K562 (cell line): ENCODE measurements around the gene C12orf42. TPM values are rescaled to one million over a fixed set of nuclear protein-coding genes. Genes with fewer than 3 reads are reported as not detected.

Source experiments
- ATAC-seq: fragments of 200-7000 bp; cut with Tn5 transposase; 3 replicates; pipeline ENCODE4 v1.9.1; 2020; ENCODE audit warnings: moderate library complexity
- BruUV-seq: library from RNA; stranded (reverse); fragments of 400-500 nt; replicated peaks from 2 replicates; lab custom pipeline; 2021; lab: Mats Ljungman, UMichigan
- CTCF ChIA-PET: fragments of 300-600 bp; formaldehyde crosslinking; extraction: SDS; loops from one replicate; lab custom pipeline; 2021; ENCODE audit warnings: low intra/inter-chr PET ratio; lab: Yijun Ruan, JAX
- POLR2A ChIA-PET: fragments of 300-600, 350-650 bp; sonication (Branson Sonifier 250); formaldehyde crosslinking; extraction: SDS; loops from one replicate; lab custom pipeline; 2021; ENCODE audit warnings: antibody characterized with exemption, inconsistent platforms; lab: Yijun Ruan, JAX
- DNase-seq, 4 experiments: peaks; one replicate each; pipeline versions ENCODE4 v3.0.0 to v3.0.0-alpha.2; 2011 to 2018; ENCODE audit warnings: low spot score in 3 of 4, mixed read lengths in 3 of 4; ENCODE audit errors: extremely low read depth in 1 of 4
- FAIRE-seq: peaks from 2 replicates; lab custom pipeline; 2011; peaks lifted over from hg19 to GRCh38; lab: Jason Lieb, UNC
- H2AFZ ChIP-seq: 2 replicates; pipeline ENCODE4 v1.6.0; 2011; ENCODE audit warnings: low read depth, low read length, control low read depth, inconsistent platforms
- H3K27ac ChIP-seq: fragments of 200-600 bp; 3 replicates; pipeline ENCODE4 v1.8.0; 2011; ENCODE audit warnings: low read depth, mild to moderate bottlenecking, control low read depth, inconsistent platforms, low read length, moderate library complexity, mixed read lengths; ENCODE audit errors: extremely low read depth
- H3K27me3 ChIP-seq, 2 experiments: fragments of 300-600 bp in 1 of 2; 2 replicates in 1 of 2; 3 replicates in 1 of 2; pipeline versions ENCODE4 v1.6.0 to v1.8.0; 2011; ENCODE audit warnings: inconsistent platforms in 2 of 2, low read length in 2 of 2, mild to moderate bottlenecking in 1 of 2, mixed read lengths in 1 of 2, moderate library complexity in 1 of 2; ENCODE audit not compliant: control insufficient read depth in 2 of 2, insufficient read depth in 2 of 2
- H3K36me3 ChIP-seq: fragments of 300-600 bp; 3 replicates; pipeline ENCODE4 v1.8.0; 2011; ENCODE audit warnings: mild to moderate bottlenecking, low read length, inconsistent platforms; ENCODE audit not compliant: control insufficient read depth, insufficient read depth
- H3K4me1 ChIP-seq, 2 experiments: fragments of 200-600 bp in 1 of 2; replicated peaks in 1 of 2; 2 replicates in 1 of 2; 3 replicates in 1 of 2; pipeline versions ENCODE4 v1.5.1 to v1.8.0; 2011; ENCODE audit warnings: inconsistent platforms in 2 of 2, low read length in 2 of 2, mild to moderate bottlenecking in 1 of 2, mixed read lengths in 1 of 2, moderate library complexity in 1 of 2; ENCODE audit not compliant: control insufficient read depth in 2 of 2, insufficient read depth in 2 of 2
- H3K4me2 ChIP-seq: 2 replicates; pipeline ENCODE4 v1.6.1; 2011; ENCODE audit warnings: low read length, control low read depth, inconsistent platforms, mixed read lengths; ENCODE audit not compliant: insufficient read depth
- H3K4me3 ChIP-seq: fragments of 200-600 bp; sonication (generic), shearing (Covaris generic); 2 replicates; pipeline ENCODE4 v1.5.1; 2016; ENCODE audit warnings: control low read depth, inconsistent platforms
- H3K79me2 ChIP-seq: fragments of 200-600 bp; 3 replicates; pipeline ENCODE4 v1.8.0; 2011; ENCODE audit warnings: low read length, inconsistent platforms; ENCODE audit not compliant: control insufficient read depth, insufficient read depth
- H3K9ac ChIP-seq, 2 experiments: 2 replicates each; pipeline versions ENCODE4 v1.6.0 to v1.6.1; 2011; ENCODE audit warnings: low read depth in 2 of 2, low read length in 2 of 2, control low read depth in 1 of 2, inconsistent platforms in 1 of 2, mild to moderate bottlenecking in 1 of 2, mixed read lengths in 1 of 2; ENCODE audit not compliant: insufficient read depth in 1 of 2
- H3K9me1 ChIP-seq: one replicate; pipeline ENCODE4 v1.6.0; 2011; ENCODE audit warnings: inconsistent platforms, mild to moderate bottlenecking, low read length, moderate library complexity; ENCODE audit not compliant: control insufficient read depth, insufficient read depth
- H3K9me3 ChIP-seq: replicated peaks from 2 replicates; pipeline ENCODE4 v1.5.1; 2011; ENCODE audit warnings: low read depth, low read length, inconsistent platforms; ENCODE audit not compliant: control insufficient read depth, insufficient read depth
- H4K20me1 ChIP-seq: replicated peaks from 2 replicates; pipeline ENCODE4 v1.6.1; 2011; ENCODE audit warnings: low read length, inconsistent platforms, mixed read lengths; ENCODE audit not compliant: control insufficient read depth, insufficient read depth
- DIDO1 ChIP-seq: fragments of 450-650 bp; IDR thresholded peaks from 2 replicates; pipeline ENCODE4 v1.6.1; 2016; ENCODE audit warnings: low read depth, missing biosample characterization, missing genetic modification characterization
- DNMT1 ChIP-seq: fragments of 450-650 bp; IDR thresholded peaks from 2 replicates; pipeline ENCODE4 v1.6.1; 2016; ENCODE audit warnings: antibody characterized with exemption, mild to moderate bottlenecking
- FIP1L1 ChIP-seq: fragments of 200-400 bp; formaldehyde crosslinking; IDR thresholded peaks from 2 replicates; pipeline ENCODE4 v1.6.1; 2018; ENCODE audit warnings: mild to moderate bottlenecking, low read depth, low read length; ENCODE audit not compliant: poor library complexity, severe bottlenecking
- FOXA1 ChIP-seq: fragments of 450-650 bp; IDR thresholded peaks from 2 replicates; pipeline ENCODE4 v1.6.1; 2016; ENCODE audit warnings: mild to moderate bottlenecking, borderline replicate concordance
- HDAC3 ChIP-seq: fragments of 450-650 bp; IDR thresholded peaks from 2 replicates; pipeline ENCODE4 v1.6.1; 2018; ENCODE audit warnings: borderline replicate concordance, mild to moderate bottlenecking, moderate library complexity; ENCODE audit not compliant: partially characterized antibody
- NCOA2 ChIP-seq, 2 experiments: fragments of 450-650 bp; IDR thresholded peaks; 2 replicates each; pipeline ENCODE4 v1.6.1; 2018; ENCODE audit warnings: mild to moderate bottlenecking in 2 of 2, moderate library complexity in 1 of 2; ENCODE audit not compliant: partially characterized antibody in 2 of 2
- NR1H2 ChIP-seq: sonication (generic); formaldehyde crosslinking; IDR thresholded peaks from 2 replicates; pipeline ENCODE4 v1.4.0; 2020; ENCODE audit warnings: mild to moderate bottlenecking, missing genetic modification reagents
- PHB2 ChIP-seq: fragments of 450-650 bp; IDR thresholded peaks from 2 replicates; pipeline ENCODE4 v1.6.1; 2017; ENCODE audit warnings: low read depth
- PHF20 ChIP-seq: fragments of 450-650 bp; IDR thresholded peaks from 2 replicates; pipeline ENCODE4 v1.6.1; 2018; ENCODE audit not compliant: partially characterized antibody
- RBFOX2 ChIP-seq: fragments of 200-400 bp; formaldehyde crosslinking; IDR thresholded peaks from 2 replicates; pipeline ENCODE4 v1.6.1; 2017; ENCODE audit warnings: low read depth, mild to moderate bottlenecking, low read length, moderate library complexity
- RBM34 ChIP-seq: fragments of 200-400 bp; formaldehyde crosslinking; IDR thresholded peaks from 2 replicates; pipeline ENCODE4 v1.6.1; 2018; ENCODE audit warnings: low read length, borderline replicate concordance; ENCODE audit not compliant: insufficient read depth
- SMAD3 ChIP-seq: fragments of 450-650 bp; formaldehyde crosslinking; conservative IDR thresholded peaks from 2 replicates; pipeline ENCODE4 v1.4.0; 2020; ENCODE audit warnings: mild to moderate bottlenecking
- ZBTB1 ChIP-seq: sonication (generic); formaldehyde crosslinking; IDR thresholded peaks from 2 replicates; pipeline ENCODE4 v1.8.1; 2023; ENCODE audit warnings: missing genetic modification reagents, low read depth, mild to moderate bottlenecking, borderline replicate concordance
- ZNF282 ChIP-seq: sonication (generic); formaldehyde crosslinking; IDR thresholded peaks from 2 replicates; pipeline ENCODE4 v1.8.1; 2023; ENCODE audit warnings: missing genetic modification reagents
- WGBS: fragments of 100-300 bp; shearing (Covaris generic); methylation state at CpG from one replicate; pipeline ENCODE4 v1.1.6; 2016; ENCODE audit warnings: low coverage, mixed read lengths; ENCODE audit not compliant: insufficient coverage; ENCODE audit errors: missing lambda C conversion rate; 5-methylcytosine and 5-hydroxymethylcytosine counted together
- in situ Hi-C: fragments of 300-500 bp; cut with MboI; formaldehyde crosslinking; loops from 4 replicates; pipeline ENCODE4 v1.15.0; 2018; ENCODE audit warnings: inconsistent platforms, mixed read lengths
- intact Hi-C: fragments of 100-400 bp; cut with micrococcal nuclease; formaldehyde crosslinking; loops from 2 replicates; pipeline ENCODE4 v1.14.2; 2022
- polyA plus RNA-seq, 8 experiments: library from polyadenylated mRNA; depleted of rRNA in 4 of 8; stranded (reverse) in 5 of 8; unstranded in 3 of 8; fragments of >200 nt; fragmentation: Nextera tagmentation in 2 of 8; fragmentation: Illumina TruSeq in 1 of 8; extraction: Ambion mirVana in 2 of 8; extraction: Trizol in 1 of 8; gene quantifications; 2 replicates each; pipeline versions ENCODE4 v1.2.1 to v1.2.3, GENCODE V29; 2011 to 2014; ENCODE audit warnings: inconsistent platforms in 1 of 8, missing spikeins in 1 of 8
- total RNA-seq, 7 experiments: library from RNA; depleted of rRNA in 6 of 7; stranded (reverse); fragments of >200 nt in 6 of 7; fragmentation: Illumina TruSeq in 2 of 7; extraction: Trizol in 2 of 7; gene quantifications; 2 replicates each; pipeline versions ENCODE4 v1.2.1 to v1.2.3, GENCODE V29; 2011 to 2021; ENCODE audit warnings: low replicate concordance in 1 of 7
- TF ChIP-seq, protein P1 (sequence below): fragments of 250-450 bp; sonication (Bioruptor Pico); IDR thresholded peaks from 2 replicates; pipeline ENCODE4 v1.5.0; 2021; ENCODE audit warnings: mild to moderate bottlenecking, moderate library complexity

C12orf42 gene
- total and polyA plus RNA-seq, 9 of the 15 experiments (the other 6 are each of a cell fraction or from before 2014, with no cell fraction given), result not detected

GRCh38 chr12:103318566-103318965 is 177.2 kb downstream of the C12orf42 start:
- no peaks in the 10 kb centered on the region for H3K9me1 ChIP-seq
- DNase-seq (no peak), ATAC-seq (no peak), FAIRE-seq (no peak)
- intact Hi-C loops (no loop called here), in situ Hi-C loops (no loop called here)
- TF ChIP-seq ZNF282 (no peak), ZBTB1 (CRISPR knock-in tag) (no peak), RBFOX2 (no peak), HDAC3 (no peak), PHF20 (no peak)
- H2AFZ ChIP-seq, result no peak overlapping the region
- no peak overlapping the region for H3K9ac ChIP-seq
- H3K9me3 ChIP-seq, result no peaks in the 10 kb centered on the region
- H3K36me3 ChIP-seq, result no peaks in the 10 kb centered on the region
- H3K27me3 ChIP-seq, result no peaks in the 10 kb centered on the region
- H3K4me1 ChIP-seq, result no peaks in the 10 kb centered on the region
- no peak overlapping the region for H3K4me2 ChIP-seq
- H3K4me3 ChIP-seq, result no peak overlapping the region
- CTCF ChIA-PET, result no interaction called here
- H4K20me1 ChIP-seq, result no peaks in the 10 kb centered on the region
- 0% methylated on average over 2 of the region's 2 CpGs for WGBS
- H3K79me2 ChIP-seq, result no peaks in the 10 kb centered on the region
- BruUV-seq, result no TSS peak
- H3K27ac ChIP-seq, result no peak overlapping the region
- POLR2A ChIA-PET, result interaction anchor here (0.6 kb wide), 1 partner anchor 81 kb away, joined by 3 read pairs; no protein-coding TSS in a partner anchor

- no peak overlapping the region for H2AFZ ChIP-seq
- ChIA-PET CTCF (no interaction called here), POLR2A (no interaction called here)
- no peak overlapping the region for H3K4me2 ChIP-seq
- BruUV-seq, result no TSS peak
- no peaks in the 10 kb centered on the region for H4K20me1 ChIP-seq
- no peaks in the 10 kb centered on the region for H3K9me3 ChIP-seq
- DNase-seq (no peak), FAIRE-seq (no peak), ATAC-seq (no peak)
- in situ Hi-C loops (no loop called here), intact Hi-C loops (no loop called here)
- H3K9me1 ChIP-seq, result no peaks in the 10 kb centered on the region
- H3K79me2 ChIP-seq, result no peaks in the 10 kb centered on the region
- H3K36me3 ChIP-seq, result no peaks in the 10 kb centered on the region
- WGBS, result 6% methylated on average over 1 of the region's 1 CpG
- H3K4me3 ChIP-seq, result no peak overlapping the region
- H3K27ac ChIP-seq, result no peak overlapping the region
- H3K9ac ChIP-seq, result no peak overlapping the region
- H3K4me1 ChIP-seq, result no peaks in the 10 kb centered on the region
- H3K27me3 ChIP-seq, result no peaks in the 10 kb centered on the region
- TF ChIP-seq RBM34 (no peak), NCOA2 (IDR thresholded peaks at IDR 0.05; ENCODE audit: partially characterized antibody in 2 of 2) (no peak), FIP1L1 (no peak), NR1H2 (CRISPR knock-in tag) (no peak), FOXA1 (no peak), SMAD3 (CRISPR knock-in tag) (no peak), PHB2 (no peak), DIDO1 (tag) (no peak), DNMT1 (no peak)
- TF ChIP-seq, protein P1, sequence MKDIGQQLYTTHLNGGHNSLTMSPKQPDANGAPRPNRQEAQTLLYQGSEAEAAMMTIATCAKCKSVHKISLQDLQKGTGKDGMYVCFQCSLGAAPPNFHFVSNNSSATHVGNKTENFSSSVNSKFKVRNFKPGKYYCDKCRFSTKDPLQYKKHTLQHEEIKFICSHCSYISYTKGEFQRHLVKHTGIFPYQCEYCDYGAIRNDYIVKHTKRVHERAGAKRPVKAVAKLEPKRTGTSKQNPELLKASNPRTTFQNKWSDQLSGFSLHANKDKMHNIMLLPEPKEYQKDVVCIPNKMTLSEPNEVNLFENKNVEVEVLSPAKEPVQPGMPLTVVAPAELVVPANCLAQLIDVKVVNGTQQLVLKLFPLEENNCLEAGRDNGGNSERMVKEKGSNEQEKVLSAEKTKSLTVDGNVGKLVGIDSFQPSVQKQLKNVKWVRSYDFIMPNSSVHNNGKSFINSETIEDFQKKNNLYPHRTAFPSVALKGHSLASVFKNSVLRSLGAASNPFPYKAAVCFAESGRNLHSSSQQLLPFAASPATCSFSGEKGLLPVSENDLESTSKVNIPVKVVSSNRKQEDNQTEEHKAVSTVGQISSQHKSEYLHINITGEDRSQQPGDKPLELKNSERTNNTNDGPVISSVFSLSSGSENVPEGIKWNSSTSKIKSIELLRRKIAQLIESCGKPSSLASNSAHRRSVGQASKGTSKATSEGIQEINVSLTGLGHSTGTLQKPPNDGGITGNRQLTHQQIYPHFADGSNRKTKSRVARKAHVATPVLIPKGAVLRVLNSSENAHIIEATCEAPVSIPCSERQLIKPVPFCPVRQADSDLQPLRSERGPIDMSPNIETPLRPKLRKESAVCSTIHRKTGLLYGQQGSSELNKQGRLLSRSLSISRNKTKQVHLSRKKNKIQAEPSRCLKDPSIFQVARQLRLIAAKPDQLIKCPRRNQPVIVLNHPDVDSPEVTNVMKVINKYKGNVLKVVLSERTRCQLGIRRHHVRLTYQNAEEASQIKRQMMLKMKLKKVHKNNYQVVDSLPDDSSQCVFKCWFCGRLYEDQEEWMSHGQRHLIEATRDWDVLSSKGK, result no peak
These were observed 178.5 kb downstream of the C12orf42 start for GRCh38 chr12:103317220-103317619.
